ENCODE measurements around the gene CDON. TPM values are rescaled to one million over a fixed set of nuclear protein-coding genes. Genes with fewer than 3 reads are reported as not detected.

CDON gene
- polyA plus RNA-seq, 2 of the 4 experiments (the other 2 are of a cell fraction) = 1.7 to 5.6 TPM

GRCh38 chr11:126054882-126055281 is 7.8 kb downstream of the CDON start:
- ATAC-seq (no peak), FAIRE-seq (no peak), DNase-seq (ENCODE audit: low read depth in 1 of 2, low spot score in 1 of 2) (no peak)
- H3K27ac ChIP-seq = no peak overlapping the region
- no peak overlapping the region for H3K4me3 ChIP-seq
- ChIA-PET CTCF (no interaction called here), POLR2A (no interaction called here)
- no peaks in the 10 kb centered on the region for H3K4me1 ChIP-seq
- no peaks in the 10 kb centered on the region for H3K9me3 ChIP-seq
- 86% methylated on average over 5 of the region's 5 CpGs for WGBS (ENCODE audit: missing lambda C conversion rate)
- no peak for TF ChIP-seq ZC3H11A (IDR thresholded peaks at IDR 0.05)
- TF ChIP-seq SMC3 (IDR thresholded peaks at IDR 0.05) = no peak
- TF ChIP-seq USF2 (IDR thresholded peaks at IDR 0.05) = no peak
- TF ChIP-seq HOXB5 (CRISPR knock-in tag; IDR thresholded peaks at IDR 0.05) = no peak
- TF ChIP-seq MAX (IDR thresholded peaks at IDR 0.05) = no peak
- no peak for TF ChIP-seq REST (IDR thresholded peaks at IDR 0.05)
- no peak for TF ChIP-seq FOSL2 (IDR thresholded peaks at IDR 0.05)
- TF ChIP-seq FOSL2 (CRISPR knock-in tag; IDR thresholded peaks at IDR 0.05) = no peak
- no peak for TF ChIP-seq RARB (CRISPR knock-in tag; IDR thresholded peaks at IDR 0.05)
- TF ChIP-seq BHLHE40 (IDR thresholded peaks at IDR 0.05; ENCODE audit: low read depth, low read length) = no peak
- TF ChIP-seq BCL3 (IDR thresholded peaks at IDR 0.05) = no peak
- H3K4me2 ChIP-seq = no peak overlapping the region

GRCh38 chr11:126054408-126054807 is 8.3 kb downstream of the CDON start:
- ATAC-seq (no peak), FAIRE-seq (no peak), DNase-seq (ENCODE audit: low read depth in 1 of 2, low spot score in 1 of 2) (no peak)
- Histone ChIP-seq H3K4me3 (no peak overlapping the region), H3K27ac (no peak overlapping the region), H3K4me1 (no peaks in the 10 kb centered on the region), H3K4me2 (no peak overlapping the region), H3K9me3 (no peaks in the 10 kb centered on the region)
- 66% methylated on average over 5 of the region's 5 CpGs for WGBS (ENCODE audit: missing lambda C conversion rate)
- POLR2A ChIA-PET = no interaction called here
- TF ChIP-seq CHD4 (IDR thresholded peaks at IDR 0.05; ENCODE audit: borderline replicate concordance) (no peak), JUN (IDR thresholded peaks at IDR 0.05) (no peak), PHF8 (IDR thresholded peaks at IDR 0.05; ENCODE audit: borderline replicate concordance, low read depth) (no peak), NFE2L2 (conservative IDR thresholded peaks at IDR 0.05; ENCODE audit: low read length) (no peak), CBX8 (IDR thresholded peaks at IDR 0.05) (no peak), ZNF302 (CRISPR knock-in tag; IDR thresholded peaks at IDR 0.05) (no peak), RNF2 (IDR thresholded peaks at IDR 0.05; ENCODE audit: borderline replicate concordance, low read depth) (no peak), USF2 (IDR thresholded peaks at IDR 0.05) (no peak), HDAC2 (IDR thresholded peaks at IDR 0.05) (no peak), TP53 (CRISPR knock-in tag; IDR thresholded peaks at IDR 0.05) (no peak), CEBPB (IDR thresholded peaks at IDR 0.05) (no peak)
- CTCF ChIA-PET = interaction anchor here (1.2 kb wide), 1 partner anchor 131 kb away, joined by 3 read pairs; no protein-coding TSS in a partner anchor
